ENCODE results near the gene WBP1. TPM values are rescaled to one million over a fixed set of nuclear protein-coding genes. Genes with fewer than 3 reads are reported as not detected.
A peak's percentile ranks its signal among the peaks of the same experiment; 100 is the strongest.

Gene WBP1
- total and polyA plus RNA-seq, 10 of the 15 experiments (the other 5 are each of a cell fraction or from before 2014, with no cell fraction given) = 4.2 to 76.8 (median 43.8) TPM

GRCh38 chr2:74505448-74506246 lies 47.4 kb downstream of the WBP1 start:
- TF ChIP-seq SMAD1 (IDR thresholded peaks at IDR 0.05; ENCODE audit: low read depth, partially characterized antibody) (no peak), NFYA (IDR thresholded peaks at IDR 0.05; ENCODE audit: borderline replicate concordance, low read depth, low read length) (no peak), CREM (IDR thresholded peaks at IDR 0.05; ENCODE audit: low read depth) (no peak), KDM1A (IDR thresholded peaks at IDR 0.05; ENCODE audit: borderline replicate concordance) (no peak), ZNF24 (IDR thresholded peaks at IDR 0.05) (no peak), SP1 (IDR thresholded peaks at IDR 0.05; ENCODE audit: low read depth, low read length) (no peak), ETV6 (conservative IDR thresholded peaks at IDR 0.05 in 1 of 2, IDR thresholded peaks at IDR 0.05 in 1 of 2; ENCODE audit: borderline replicate concordance in 1 of 2, low read depth in 1 of 2) (no peak)
- Histone ChIP-seq H3K9me3 (replicated peaks; ENCODE audit: control insufficient read depth, insufficient read depth, low read length) (no peaks in the 10 kb centered on the region), H3K79me2 (ENCODE audit: control insufficient read depth, insufficient read depth, low read length) (peaks cover 12% of the 10 kb centered on the region), H3K4me1 (ENCODE audit: control insufficient read depth, insufficient read depth, low read length) (peaks cover 28% of the 10 kb centered on the region), H3K4me2 (ENCODE audit: control insufficient read depth, insufficient read depth) (peak overlapping the region; percentile 53; the same call in 1 of the 2 replicates), H2AFZ (ENCODE audit: control insufficient read depth, low read depth, low read length) (no peak overlapping the region), H4K20me1 (ENCODE audit: control insufficient read depth, insufficient read depth) (no peaks in the 10 kb centered on the region), H3K9ac (ENCODE audit: control insufficient read depth, insufficient read depth, low read length) (no peak overlapping the region), H3K27ac (ENCODE audit: control insufficient read depth, insufficient read depth) (no peak overlapping the region), H3K36me3 (ENCODE audit: control insufficient read depth in 2 of 2, insufficient read depth in 2 of 2, low read length in 1 of 2) (peaks cover 0 to 7% of the 10 kb centered on the region in 2 experiments; a peak in 1 of 4 replicates), H3K27me3 (replicated peaks in 1 of 2; ENCODE audit: control insufficient read depth in 2 of 2, insufficient read depth in 2 of 2, low read length in 1 of 2) (peaks cover 4 to 7% of the 10 kb centered on the region in 2 experiments; a peak in 2 of 4 replicates), H3K4me3 (no peak overlapping the region; the same call in 1 of the 2 replicates)
- FAIRE-seq (no peak), ATAC-seq (no peak), DNase-seq (ENCODE audit: low read depth, low spot score) (no peak)
- ChIA-PET POLR2A (interaction anchor here (1.1 to 5.8 kb wide), 4 partner anchors 12 to 92 kb away, joined by 3 to 33 read pairs (median 4); partner anchors contain the start of genes AUP1 and HTRA2), SMC1A (ENCODE audit: uncharacterized antibody, unreplicated experiment) (interaction anchor here (1.5 to 7.0 kb wide), 6 partner anchors 23 to 81 kb away, joined by 5 to 71 read pairs (median 39); partner anchors contain the start of genes AUP1, CCDC142, DQX1 and HTRA2), RAD21 (ENCODE audit: unreplicated experiment) (interaction anchor here (1.8 to 5.5 kb wide), 6 partner anchors 25 to 86 kb away, joined by 4 to 61 read pairs (median 16); partner anchors contain the start of genes AUP1, HTRA2 and WBP1), CTCF (interaction anchor here (0.5 to 13.9 kb wide), 10 partner anchors 13 to 1100 kb away, joined by 3 to 231 read pairs (median 7); partner anchors contain the start of genes AUP1, DQX1, HTRA2 and WBP1)
- in situ Hi-C loops (cut with MboI) = no loop called here
- intact Hi-C loops (cut with micrococcal nuclease; ENCODE audit: unreplicated experiment) = no loop called here
- BruUV-seq (replicated peaks) = no TSS peak
- 88% methylated on average over 14 of the region's 14 CpGs for WGBS (ENCODE audit: insufficient coverage, insufficient replicate concordance, low lambda C conversion rate, missing lambda C conversion rate)
